CD1c-positive myeloid dendritic cell (primary cell): Measurements from ENCODE around the gene PDPK1.

Source experiments
- DNase-seq: peaks from one replicate; pipeline ENCODE4 v3.0.0-alpha.2; 2016; ENCODE audit errors: extremely low spot score

Gene PDPK1

GRCh38 chr16:2507052-2507659 lies 30.7 kb upstream of the PDPK1 start:
- peak; percentile 83 for DNase-seq

DNA sequence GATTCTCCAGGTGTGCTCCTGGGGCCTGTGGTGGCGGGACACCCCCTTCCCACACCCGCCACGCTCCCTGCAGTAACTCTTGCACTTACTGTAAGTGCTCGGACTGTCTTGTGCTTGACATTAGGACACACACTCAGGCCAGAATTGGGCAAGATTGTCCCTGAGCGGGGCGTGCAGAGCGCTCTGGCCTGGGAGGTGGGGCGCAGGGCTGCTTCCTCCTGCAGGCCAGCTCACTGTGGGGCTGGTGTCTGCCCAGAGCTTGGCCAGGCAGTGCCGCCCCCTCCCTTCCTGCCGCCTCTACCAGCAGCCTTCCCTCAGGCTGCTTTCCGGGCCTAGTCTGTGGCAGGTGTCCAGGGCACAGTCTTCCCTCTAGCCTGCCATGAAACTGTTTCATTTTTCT lies 30.2 kb upstream of the PDPK1 start:
- peak; percentile 90 for DNase-seq

DNA sequence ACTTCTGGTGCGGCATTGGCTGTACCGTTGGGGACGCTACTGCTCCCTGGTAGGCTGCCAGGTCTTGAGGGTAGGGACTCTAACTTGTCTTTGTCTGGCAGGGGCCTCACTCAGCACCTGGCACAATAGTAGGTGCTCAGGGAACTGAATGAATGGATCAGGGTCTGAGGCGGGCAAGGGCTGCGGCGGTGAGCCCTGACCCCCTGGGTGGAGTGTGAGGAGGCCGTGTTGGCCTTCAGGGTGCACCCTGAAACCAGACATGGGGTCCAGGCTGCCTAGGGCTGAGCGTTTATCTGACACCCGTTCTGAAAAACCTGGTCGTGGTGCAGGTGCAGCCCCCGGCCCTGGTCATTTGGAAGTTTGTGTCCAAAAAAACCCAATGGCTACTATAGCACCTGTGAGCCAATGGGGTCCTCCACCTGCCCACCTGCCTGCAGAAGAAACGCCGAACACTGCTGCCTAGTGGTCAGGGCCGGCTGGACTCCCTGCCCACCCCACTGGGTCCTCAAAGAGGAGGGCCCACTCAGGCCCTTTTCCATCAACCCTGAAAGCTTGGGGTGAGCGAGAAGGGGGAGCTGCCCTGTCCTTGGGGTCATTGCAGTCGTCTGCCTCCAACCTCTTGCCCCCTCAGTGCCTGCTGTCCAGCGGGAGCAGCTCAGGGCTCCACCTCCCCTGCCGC lies 29.0 kb upstream of the PDPK1 start:
- no peak for DNase-seq

DNA sequence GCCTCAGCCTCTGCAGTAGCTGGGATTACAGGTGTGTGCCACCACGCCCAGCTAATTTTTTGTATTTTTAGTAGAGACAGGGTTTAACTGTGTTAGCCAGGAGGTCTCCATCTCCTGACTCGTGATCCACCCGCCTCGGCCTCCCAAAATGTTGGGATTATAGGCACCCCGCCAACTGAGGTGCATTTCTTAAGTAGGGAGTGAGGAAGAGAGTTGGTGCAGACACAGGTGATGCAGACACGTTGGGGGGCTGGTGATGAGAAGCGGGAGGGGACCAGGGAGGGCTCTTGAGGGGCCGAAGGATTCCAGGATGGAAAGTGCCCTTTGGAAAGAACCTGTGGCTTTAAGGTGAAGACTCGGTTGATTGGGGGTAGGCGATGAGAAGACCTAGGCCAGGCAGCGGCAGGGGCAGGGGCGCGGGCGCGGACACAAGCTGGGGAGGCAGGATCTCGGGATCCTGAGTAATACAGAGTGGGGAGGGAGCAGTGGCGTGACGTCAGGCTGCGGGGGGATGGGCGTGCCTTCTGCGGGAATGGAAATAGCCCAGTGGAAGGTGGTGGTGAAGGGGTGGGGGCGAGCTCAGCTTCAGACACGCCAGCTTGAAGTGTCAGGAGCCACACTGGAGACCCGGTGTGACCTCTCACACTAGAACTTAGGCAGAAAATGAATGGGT lies 26.6 kb upstream of the PDPK1 start:
- DNase-seq, result peak; percentile 59

GRCh38 chr16:2511996-2512734 lies 25.7 kb upstream of the PDPK1 start:
- DNase-seq, result no peak

DNA sequence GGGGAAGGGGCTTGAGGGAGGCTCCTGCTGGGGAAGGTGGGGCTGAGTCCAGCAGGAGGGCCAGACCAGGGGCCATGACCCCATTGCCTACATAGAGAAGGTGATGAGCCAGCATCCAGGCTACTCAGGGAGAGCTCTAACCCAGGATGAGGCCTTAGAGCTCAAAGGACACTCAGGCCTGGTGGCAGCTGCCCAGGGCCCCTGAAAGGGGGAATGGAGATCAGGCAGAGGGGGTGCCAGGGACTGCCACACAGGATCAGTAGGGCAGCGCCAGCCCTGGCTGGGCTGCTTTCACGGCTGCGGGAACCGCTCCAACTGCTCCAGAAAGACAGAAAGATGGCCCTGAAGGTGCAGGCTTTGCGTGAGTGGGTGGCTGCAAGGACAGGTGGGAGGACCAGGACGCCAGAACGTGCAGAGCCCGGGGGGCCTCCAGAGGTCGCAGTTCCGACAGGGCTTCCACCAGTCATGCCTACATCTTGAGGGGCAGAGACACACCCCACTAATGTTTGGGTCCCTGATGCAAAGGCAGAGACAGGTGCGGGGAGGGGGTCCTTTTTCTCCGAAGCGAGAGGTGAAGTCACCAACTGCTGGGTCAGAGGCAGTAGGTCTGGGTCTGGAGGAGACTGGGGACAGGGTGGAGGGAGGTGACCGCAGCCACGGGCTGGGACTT lies 25.0 kb upstream of the PDPK1 start:
- DNase-seq, result no peak

DNA sequence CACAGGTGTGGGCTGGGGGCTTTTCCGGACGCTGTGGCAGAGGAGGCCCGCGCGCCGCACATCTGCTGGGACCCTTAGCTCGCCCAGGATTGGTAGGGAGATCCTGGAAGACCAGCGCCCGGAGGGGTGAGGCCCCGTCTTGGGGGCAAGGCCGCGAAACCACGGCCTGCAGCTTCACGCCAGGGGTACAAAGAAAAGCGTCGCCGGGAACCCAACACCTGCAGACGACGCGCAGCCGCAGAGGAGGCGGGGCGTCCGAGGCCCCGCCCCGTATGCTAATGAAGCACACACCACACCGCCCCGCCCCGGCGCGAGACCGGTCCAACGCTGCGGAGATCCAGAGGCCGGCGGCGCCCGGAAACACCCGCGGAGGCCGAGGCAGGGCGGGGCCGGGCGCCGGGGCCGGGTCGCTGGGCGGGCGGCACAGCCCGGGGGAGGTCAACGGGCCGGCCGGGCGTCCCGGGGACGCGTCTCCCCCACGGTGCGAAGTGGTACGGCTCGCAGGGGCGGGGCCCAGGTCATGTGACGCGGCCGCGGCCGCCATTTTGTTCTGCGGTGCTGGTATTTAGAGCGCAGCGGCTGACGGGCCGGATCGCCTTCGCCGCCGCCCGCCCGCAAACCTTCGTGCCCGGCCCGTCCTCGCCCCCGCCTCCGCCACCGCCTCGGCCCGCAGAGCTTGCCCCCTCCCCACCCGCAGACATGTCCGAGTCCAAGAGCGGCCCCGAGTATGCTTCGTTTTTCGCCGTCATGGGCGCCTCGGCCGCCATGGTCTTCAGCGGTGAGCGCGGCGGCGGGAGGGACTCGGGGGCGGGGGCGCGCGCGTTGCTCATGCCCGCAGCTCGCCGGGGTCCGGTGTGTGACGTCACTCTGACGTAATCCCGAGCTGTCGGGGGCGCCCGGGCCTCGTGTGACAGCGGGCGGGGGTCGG lies 24.2 kb upstream of the PDPK1 start, which contains the start of gene ATP6V0C:
Gene ATP6V0C, plus strand, starts transcription at position 548 of the 928 bp plus-strand sequence. Its CDS starts 152 bp downstream, at position 700.
- peak; percentile 95 for DNase-seq

GRCh38 chr16:2514333-2515179 lies 23.3 kb upstream of the PDPK1 start:
- peak; percentile 51 for DNase-seq

DNA sequence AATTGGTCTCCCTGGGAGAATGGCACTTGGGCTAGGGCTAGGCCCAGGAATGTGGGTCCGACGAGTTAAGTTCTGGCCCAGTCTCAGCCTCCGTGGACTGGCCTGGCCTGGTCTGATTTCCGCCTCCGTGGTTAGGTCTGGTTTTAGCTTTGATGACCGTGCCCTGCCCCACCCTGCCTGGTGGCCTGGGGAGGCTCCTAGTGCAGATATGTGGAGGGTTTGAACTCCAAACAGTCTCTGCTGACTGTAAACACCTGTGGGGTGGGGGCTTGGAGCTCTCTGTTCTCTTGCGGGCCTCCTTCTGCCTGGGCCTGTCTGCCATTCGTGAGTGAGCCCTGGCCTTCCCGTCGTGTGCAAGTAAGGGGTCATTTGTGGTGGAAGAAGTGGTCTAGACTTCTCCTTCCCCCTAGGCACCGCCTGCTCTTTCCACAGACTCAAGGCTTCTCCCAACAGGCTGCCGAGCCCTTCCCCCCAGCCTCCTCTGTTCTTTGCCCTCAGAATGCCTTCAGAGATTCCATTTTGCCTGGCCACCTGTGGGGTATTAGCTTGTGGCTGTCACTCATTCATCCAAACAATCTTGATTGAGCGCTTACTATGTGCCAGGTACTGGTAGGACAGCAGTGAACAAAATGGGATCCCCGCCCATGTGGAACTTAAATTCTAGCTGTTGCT lies 22.5 kb upstream of the PDPK1 start:
- peak; percentile 51 for DNase-seq

DNA sequence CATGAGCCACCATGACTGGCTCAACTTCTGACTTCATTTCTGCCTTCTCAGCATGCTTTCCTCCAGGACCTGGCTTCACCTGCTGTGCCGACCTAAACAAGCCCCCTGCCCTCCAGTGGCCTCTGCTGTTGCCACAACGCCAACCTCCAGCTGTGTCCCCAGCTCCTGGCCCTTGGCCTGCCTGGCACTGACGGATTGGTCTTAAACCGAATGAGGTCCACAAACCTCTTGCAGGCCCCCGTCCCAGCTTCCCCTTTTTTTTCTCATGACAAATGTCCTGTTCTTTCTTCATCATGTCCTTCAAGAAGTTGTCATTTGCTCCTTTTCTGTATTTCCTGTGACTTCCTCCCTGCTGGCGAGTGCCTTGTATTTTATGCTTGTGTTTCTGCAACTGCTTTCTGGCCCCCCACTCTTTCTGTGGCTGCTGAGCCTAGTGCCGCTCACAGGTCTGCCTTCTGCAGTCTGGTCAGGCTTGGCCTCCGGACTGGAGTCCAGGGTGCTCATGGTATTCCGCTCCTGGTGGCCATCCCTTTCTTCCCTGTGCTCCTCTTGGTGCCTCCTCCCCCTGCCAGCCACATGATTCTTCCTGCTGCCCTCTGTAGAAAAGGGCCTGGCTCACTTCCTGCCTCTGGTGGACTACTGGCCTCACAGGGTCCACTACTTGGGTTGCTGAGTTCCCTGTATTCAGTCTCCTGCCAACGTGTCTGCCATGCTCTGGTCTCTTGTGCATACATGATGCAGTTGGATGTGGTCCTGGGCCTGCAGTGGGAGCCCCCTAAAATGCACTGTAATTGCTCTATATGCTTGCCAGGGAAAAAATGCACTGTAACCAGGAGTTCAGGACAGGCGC lies 21.2 kb upstream of the PDPK1 start:
- peak; percentile 76 for DNase-seq

- DNase-seq, result peak; percentile 40
These were observed 19.7 kb upstream of the PDPK1 start for GRCh38 chr16:2517954-2518605.

DNA sequence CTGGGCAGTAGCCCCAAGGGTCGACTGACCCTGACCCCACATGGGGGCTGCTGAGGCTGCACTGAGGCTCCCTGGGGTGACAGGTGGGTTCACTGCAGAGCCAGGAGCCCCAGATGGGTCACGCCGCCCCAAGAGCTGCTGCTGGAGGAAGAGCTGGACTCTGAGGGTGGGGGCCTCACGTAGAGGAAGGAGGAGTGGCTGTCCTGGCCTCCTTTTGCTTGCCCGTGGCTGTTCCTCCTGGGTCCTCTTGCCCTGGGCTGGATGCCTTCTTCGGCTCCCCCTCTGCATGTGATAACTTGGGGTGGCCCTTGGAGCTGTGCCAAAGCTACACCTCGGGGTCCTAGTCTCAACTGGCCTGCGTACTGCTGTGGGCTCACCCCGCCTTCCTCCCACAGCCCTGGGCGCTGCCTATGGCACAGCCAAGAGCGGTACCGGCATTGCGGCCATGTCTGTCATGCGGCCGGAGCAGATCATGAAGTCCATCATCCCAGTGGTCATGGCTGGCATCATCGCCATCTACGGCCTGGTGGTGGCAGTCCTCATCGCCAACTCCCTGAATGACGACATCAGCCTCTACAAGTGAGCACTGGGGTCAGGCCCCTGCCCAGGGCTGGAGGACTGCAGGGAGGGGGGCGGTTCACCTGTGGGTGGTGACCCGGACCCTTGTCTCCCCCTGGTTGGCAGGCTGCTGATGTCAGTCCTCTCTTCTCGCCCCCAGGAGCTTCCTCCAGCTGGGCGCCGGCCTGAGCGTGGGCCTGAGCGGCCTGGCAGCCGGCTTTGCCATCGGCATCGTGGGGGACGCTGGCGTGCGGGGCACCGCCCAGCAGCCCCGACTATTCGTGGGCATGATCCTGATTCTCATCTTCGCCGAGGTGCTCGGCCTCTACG lies 18.8 kb upstream of the PDPK1 start:
- DNase-seq, result no peak

- DNase-seq, result no peak
These were observed 18.1 kb upstream of the PDPK1 start for GRCh38 chr16:2519711-2520080.

DNA sequence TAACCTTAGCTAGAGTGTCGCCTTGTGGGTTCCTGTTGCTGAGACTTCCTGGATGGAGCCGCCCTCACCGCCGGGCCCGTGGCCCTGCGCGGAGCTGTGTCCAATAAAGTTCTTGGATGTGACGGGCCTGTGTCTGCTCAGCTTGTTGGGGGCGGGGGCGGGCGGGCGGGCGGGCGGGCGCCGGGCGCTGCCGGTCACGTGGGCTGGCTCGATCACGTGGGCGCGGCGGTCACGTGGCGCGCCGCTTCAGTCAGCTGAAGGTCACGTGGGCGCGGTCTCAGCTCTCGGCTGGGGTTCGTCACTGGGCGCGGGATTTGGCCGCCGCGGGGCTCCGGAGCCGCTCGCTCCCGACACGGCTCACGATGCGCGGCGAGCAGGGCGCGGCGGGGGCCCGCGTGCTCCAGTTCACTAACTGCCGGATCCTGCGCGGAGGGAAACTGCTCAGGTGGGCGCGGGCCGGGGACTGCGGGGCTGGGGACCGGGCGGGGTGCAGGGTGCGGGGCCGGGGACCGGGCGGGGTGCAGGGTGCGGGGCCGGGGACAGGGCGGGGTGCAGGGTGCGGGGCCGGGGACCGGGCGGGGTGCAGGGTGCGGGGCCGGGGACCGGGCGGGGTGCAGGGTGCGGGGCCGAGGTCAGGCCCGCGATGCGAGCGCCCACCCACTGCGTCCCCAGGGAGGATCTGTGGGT lies 17.6 kb upstream of the PDPK1 start, which contains the start of gene AMDHD2:
Gene AMDHD2, plus strand, starts transcription at position 275 of the 687 bp plus-strand sequence. Its CDS starts 88 bp downstream, at position 363.
- DNase-seq, result peak; percentile 98

- peak; percentile 73 for DNase-seq
These were observed 16.9 kb upstream of the PDPK1 start for GRCh38 chr16:2520784-2521531.
